ENCODE data around the gene KPNA6. TPM values are rescaled to one million over a fixed set of nuclear protein-coding genes. Genes with fewer than 3 reads are reported as not detected.

KPNA6 gene
- total RNA-seq, 3 donors from 2014 or later (not counting 1 experiment from before 2014, with no cell fraction given) = 48.6 to 59.0 (median 52.8) TPM

GRCh38 chr1:32224285-32224684 is 116.4 kb downstream of the KPNA6 start:
- Histone ChIP-seq H3K4me3 (ENCODE audit: low read length) (no peak overlapping the region), H3K36me3 (ENCODE audit: control insufficient read depth, insufficient read depth, low read length) (peaks cover 45% of the 10 kb centered on the region), H3K9me3 (ENCODE audit: control insufficient read depth, insufficient read depth, low read length) (no peaks in the 10 kb centered on the region), H3K27ac (ENCODE audit: low read length) (no peak overlapping the region), H3K27me3 (ENCODE audit: control insufficient read depth, insufficient read depth, low read length) (no peaks in the 10 kb centered on the region), H3K4me1 (ENCODE audit: control insufficient read depth, insufficient read depth, low read length) (peaks cover 30% of the 10 kb centered on the region)
- Mint-ChIP-seq H3K36me3 (peaks cover 18% of the 10 kb centered on the region), H3K4me1 (peaks cover 20 to 29% of the 10 kb centered on the region in 2 donors), H3K27me3 (ENCODE audit: low read depth in 2 of 2) (no peaks in the 10 kb centered on the region), H3K4me3 (peak overlapping the region; percentile 56), H3K9me3 (no peaks in the 10 kb centered on the region), H3K27ac (peak overlapping the region; percentile 92 to 96)
- intact Hi-C loops (cut with micrococcal nuclease) = loop anchor here (5.0 kb wide), 1 partner anchor 113 kb away; the partner anchor contains the start of gene MARCKSL1
- no peak for ATAC-seq
- WGBS (ENCODE audit: insufficient coverage) = 95% methylated on average over 4 of the region's 4 CpGs
- TF ChIP-seq CTCF (IDR thresholded peaks at IDR 0.05) = no peak
- no peak for DNase-seq

Other genes with a start within 250 kb of the KPNA6 start
- 100 to 1,000 TPM; 435 to 527 (median 443) TPM for gene PTP4A2, start 169.7 kb upstream of the KPNA6 start, total RNA-seq
- 100 to 1,000 TPM; 107 to 112 (median 109) TPM for gene KHDRBS1, start 94.2 kb upstream of the KPNA6 start, total RNA-seq
- 10 to 100 TPM; 13.3 to 17.1 (median 15.8) TPM for gene TMEM39B, start 35.1 kb upstream of the KPNA6 start, total RNA-seq
- gene TXLNA, start 71.6 kb downstream of the KPNA6 start, total RNA-seq = 10 to 100 TPM; 26.0 to 36.0 (median 33.3) TPM
- 10 to 100 TPM; 19.3 to 30.6 (median 19.8) TPM for gene CCDC28B, start 92.5 kb downstream of the KPNA6 start, total RNA-seq
- 1 to 10 TPM; 1.8 to 3.5 (median 3.3) TPM for gene IQCC, start 97.6 kb downstream of the KPNA6 start, total RNA-seq
- not detected for gene DCDC2B, start 101.0 kb downstream of the KPNA6 start, total RNA-seq
- 10 to 100 TPM; 22.2 to 27.1 (median 24.7) TPM for gene TMEM234, start 114.3 kb downstream of the KPNA6 start, total RNA-seq
- gene EIF3I, start 114.4 kb downstream of the KPNA6 start, total RNA-seq = 100 to 1,000 TPM; 107 to 126 (median 110) TPM
- gene FAM167B, start 139.2 kb downstream of the KPNA6 start, total RNA-seq = 1 to 10 TPM in 1 of 3 donors, under 1 TPM in 2; 0.54 to 1.3 (median 0.80) TPM
- gene LCK, start 143.2 kb downstream of the KPNA6 start, total RNA-seq = 100 to 1,000 TPM; 180 to 227 (median 215) TPM
- 100 to 1,000 TPM; 110 to 133 (median 125) TPM for gene HDAC1, start 184.0 kb downstream of the KPNA6 start, total RNA-seq
- gene MARCKSL1, start 228.2 kb downstream of the KPNA6 start, total RNA-seq = 10 to 100 TPM; 21.7 to 26.1 (median 21.8) TPM

All from natural killer cell (primary cell).